ENCODE data around the gene CDH13.

Gene CDH13

GRCh38 chr16:82672676-82673075 is 45.9 kb downstream of the CDH13 start:
- no peaks in the 10 kb centered on the region for H3K36me3 ChIP-seq (ENCODE audit: insufficient read depth, low read length)
- TF ChIP-seq POLR2AphosphoS5 (IDR thresholded peaks at IDR 0.05; ENCODE audit: borderline replicate concordance, low read depth, low read length) (no peak), EZH2 (IDR thresholded peaks at IDR 0.05) (no peak), FOXP2 (optimal IDR thresholded peaks at IDR 0.05; ENCODE audit: control extremely low read depth, extremely low read length, insufficient read depth) (no peak)
- no peak for DNase-seq (ENCODE audit: low read depth, low spot score)
- H3K9me3 ChIP-seq (ENCODE audit: low read depth, low read length), result no peaks in the 10 kb centered on the region
- no peak overlapping the region for H3K27ac ChIP-seq
- H3K4me3 ChIP-seq, result no peak overlapping the region
- H3K9ac ChIP-seq (ENCODE audit: insufficient read length), result no peak overlapping the region

GRCh38 chr16:82675300-82675699 is 48.5 kb downstream of the CDH13 start:
- no peak for TF ChIP-seq EZH2 (IDR thresholded peaks at IDR 0.05)
- no peak for TF ChIP-seq POLR2AphosphoS5 (IDR thresholded peaks at IDR 0.05; ENCODE audit: borderline replicate concordance, low read depth, low read length)
- no peak for TF ChIP-seq FOXP2 (optimal IDR thresholded peaks at IDR 0.05; ENCODE audit: control extremely low read depth, extremely low read length, insufficient read depth)
- H3K4me3 ChIP-seq, result no peak overlapping the region
- no peak overlapping the region for H3K27ac ChIP-seq
- no peak overlapping the region for H3K9ac ChIP-seq (ENCODE audit: insufficient read length)
- DNase-seq (ENCODE audit: low read depth, low spot score), result no peak
- no peaks in the 10 kb centered on the region for H3K36me3 ChIP-seq (ENCODE audit: insufficient read depth, low read length)
- no peaks in the 10 kb centered on the region for H3K9me3 ChIP-seq (ENCODE audit: low read depth, low read length)

GRCh38 chr16:82681592-82681991 is 54.8 kb downstream of the CDH13 start:
- no peak overlapping the region for H3K27ac ChIP-seq
- no peak overlapping the region for H3K4me3 ChIP-seq
- TF ChIP-seq POLR2AphosphoS5 (IDR thresholded peaks at IDR 0.05; ENCODE audit: borderline replicate concordance, low read depth, low read length), result no peak
- TF ChIP-seq FOXP2 (optimal IDR thresholded peaks at IDR 0.05; ENCODE audit: control extremely low read depth, extremely low read length, insufficient read depth), result no peak
- no peak for TF ChIP-seq EZH2 (IDR thresholded peaks at IDR 0.05)
- no peak overlapping the region for H3K9ac ChIP-seq (ENCODE audit: insufficient read length)
- no peaks in the 10 kb centered on the region for H3K9me3 ChIP-seq (ENCODE audit: low read depth, low read length)
- no peak for DNase-seq (ENCODE audit: low read depth, low spot score)
- no peaks in the 10 kb centered on the region for H3K36me3 ChIP-seq (ENCODE audit: insufficient read depth, low read length)

- no peak overlapping the region for H3K4me3 ChIP-seq
- no peak for TF ChIP-seq EZH2 (IDR thresholded peaks at IDR 0.05)
- TF ChIP-seq FOXP2 (optimal IDR thresholded peaks at IDR 0.05; ENCODE audit: control extremely low read depth, extremely low read length, insufficient read depth), result no peak
- no peak for TF ChIP-seq POLR2AphosphoS5 (IDR thresholded peaks at IDR 0.05; ENCODE audit: borderline replicate concordance, low read depth, low read length)
- no peaks in the 10 kb centered on the region for H3K36me3 ChIP-seq (ENCODE audit: insufficient read depth, low read length)
- no peak for DNase-seq (ENCODE audit: low read depth, low spot score)
- H3K27ac ChIP-seq, result no peak overlapping the region
- H3K9ac ChIP-seq (ENCODE audit: insufficient read length), result no peak overlapping the region
- no peaks in the 10 kb centered on the region for H3K9me3 ChIP-seq (ENCODE audit: low read depth, low read length)
These were observed 56.0 kb downstream of the CDH13 start for GRCh38 chr16:82682767-82683166.

GRCh38 chr16:82684256-82684655 is 57.5 kb downstream of the CDH13 start:
- TF ChIP-seq FOXP2 (optimal IDR thresholded peaks at IDR 0.05; ENCODE audit: control extremely low read depth, extremely low read length, insufficient read depth) (no peak), POLR2AphosphoS5 (IDR thresholded peaks at IDR 0.05; ENCODE audit: borderline replicate concordance, low read depth, low read length) (no peak), EZH2 (IDR thresholded peaks at IDR 0.05) (no peak)
- Histone ChIP-seq H3K36me3 (ENCODE audit: insufficient read depth, low read length) (no peaks in the 10 kb centered on the region), H3K9ac (ENCODE audit: insufficient read length) (no peak overlapping the region), H3K9me3 (ENCODE audit: low read depth, low read length) (no peaks in the 10 kb centered on the region), H3K27ac (no peak overlapping the region), H3K4me3 (no peak overlapping the region)
- no peak for DNase-seq (ENCODE audit: low read depth, low spot score)

- Histone ChIP-seq H3K9me3 (ENCODE audit: low read depth, low read length) (no peaks in the 10 kb centered on the region), H3K4me3 (no peak overlapping the region), H3K27ac (no peak overlapping the region), H3K36me3 (ENCODE audit: insufficient read depth, low read length) (no peaks in the 10 kb centered on the region), H3K9ac (ENCODE audit: insufficient read length) (no peak overlapping the region)
- TF ChIP-seq EZH2 (IDR thresholded peaks at IDR 0.05) (no peak), POLR2AphosphoS5 (IDR thresholded peaks at IDR 0.05; ENCODE audit: borderline replicate concordance, low read depth, low read length) (no peak), FOXP2 (optimal IDR thresholded peaks at IDR 0.05; ENCODE audit: control extremely low read depth, extremely low read length, insufficient read depth) (no peak)
- no peak for DNase-seq (ENCODE audit: low read depth, low spot score)
These were observed 58.8 kb downstream of the CDH13 start for GRCh38 chr16:82685526-82685925.

- H3K9me3 ChIP-seq (ENCODE audit: low read depth, low read length), result no peaks in the 10 kb centered on the region
- H3K27ac ChIP-seq, result no peak overlapping the region
- no peak for DNase-seq (ENCODE audit: low read depth, low spot score)
- H3K4me3 ChIP-seq, result no peak overlapping the region
- no peaks in the 10 kb centered on the region for H3K36me3 ChIP-seq (ENCODE audit: insufficient read depth, low read length)
- TF ChIP-seq EZH2 (IDR thresholded peaks at IDR 0.05) (no peak), FOXP2 (optimal IDR thresholded peaks at IDR 0.05; ENCODE audit: control extremely low read depth, extremely low read length, insufficient read depth) (no peak), POLR2AphosphoS5 (IDR thresholded peaks at IDR 0.05; ENCODE audit: borderline replicate concordance, low read depth, low read length) (no peak)
- no peak overlapping the region for H3K9ac ChIP-seq (ENCODE audit: insufficient read length)
These were observed 67.6 kb downstream of the CDH13 start for GRCh38 chr16:82694239-82694874.

- DNase-seq (ENCODE audit: low read depth, low spot score), result no peak
- H3K9ac ChIP-seq (ENCODE audit: insufficient read length), result no peak overlapping the region
- H3K36me3 ChIP-seq (ENCODE audit: insufficient read depth, low read length), result no peaks in the 10 kb centered on the region
- H3K9me3 ChIP-seq (ENCODE audit: low read depth, low read length), result no peaks in the 10 kb centered on the region
- no peak for TF ChIP-seq FOXP2 (optimal IDR thresholded peaks at IDR 0.05; ENCODE audit: control extremely low read depth, extremely low read length, insufficient read depth)
- TF ChIP-seq EZH2 (IDR thresholded peaks at IDR 0.05), result no peak
- no peak for TF ChIP-seq POLR2AphosphoS5 (IDR thresholded peaks at IDR 0.05; ENCODE audit: borderline replicate concordance, low read depth, low read length)
- H3K27ac ChIP-seq, result no peak overlapping the region
- H3K4me3 ChIP-seq, result no peak overlapping the region
These were observed 69.0 kb downstream of the CDH13 start for GRCh38 chr16:82695806-82696205.

- TF ChIP-seq EZH2 (IDR thresholded peaks at IDR 0.05), result no peak
- TF ChIP-seq FOXP2 (optimal IDR thresholded peaks at IDR 0.05; ENCODE audit: control extremely low read depth, extremely low read length, insufficient read depth), result no peak
- TF ChIP-seq POLR2AphosphoS5 (IDR thresholded peaks at IDR 0.05; ENCODE audit: borderline replicate concordance, low read depth, low read length), result no peak
These were observed 72.5 kb downstream of the CDH13 start for GRCh38 chr16:82699260-82699659.

More at GRCh38 chr16:82699260-82699659, 72.5 kb downstream of the CDH13 start:
- no peak overlapping the region for H3K27ac ChIP-seq
- H3K36me3 ChIP-seq (ENCODE audit: insufficient read depth, low read length), result no peaks in the 10 kb centered on the region
- H3K4me3 ChIP-seq, result no peak overlapping the region
- H3K9me3 ChIP-seq (ENCODE audit: low read depth, low read length), result no peaks in the 10 kb centered on the region
- no peak overlapping the region for H3K9ac ChIP-seq (ENCODE audit: insufficient read length)
- DNase-seq (ENCODE audit: low read depth, low spot score), result no peak

All from SK-N-MC (cell line).